HCT116 (cell line): Measurements from ENCODE around the gene C21orf91. TPM values are rescaled to one million over a fixed set of nuclear protein-coding genes. Genes with fewer than 3 reads are reported as not detected.

Source experiments
- ATAC-seq: fragments of 200-7000 bp; cut with Tn5 transposase; 2 replicates; pipeline ENCODE4 v1.9.1; 2020; ENCODE audit warnings: mild to moderate bottlenecking, moderate library complexity
- BruUV-seq: library from RNA; stranded (reverse); fragments of 400-500 nt; replicated peaks from 2 replicates; lab custom pipeline; 2021; lab: Mats Ljungman, UMichigan
- CTCF ChIA-PET: fragments of 300-600 bp; sonication (Branson Sonifier 250); formaldehyde crosslinking; loops from one replicate; lab custom pipeline; 2021; ENCODE audit warnings: antibody characterized with exemption; lab: Charles Lee
- POLR2A ChIA-PET: fragments of 300-600, 350-600 bp; sonication (Branson Sonifier 250); formaldehyde crosslinking; loops from one replicate; lab custom pipeline; 2021; ENCODE audit warnings: antibody characterized with exemption; lab: Charles Lee
- RAD21 ChIA-PET, 2 experiments: fragments of 300-600 bp; sonication (Branson Sonifier 250); formaldehyde crosslinking; loops; one replicate each; lab custom pipeline; 2023; ENCODE audit warnings: low total read pairs in 2 of 2; ENCODE audit not compliant: uncharacterized antibody in 2 of 2, unreplicated experiment in 2 of 2, low non-redundant PET in 1 of 2; lab: Charles Lee
- DNase-seq: peaks from one replicate; pipeline ENCODE4 v3.0.0-alpha.2; 2010; ENCODE audit warnings: low read depth, low spot score
- H2AFZ ChIP-seq: fragments of 200-600 bp; shearing (Covaris generic), sonication (generic); 2 replicates; pipeline ENCODE4 v1.6.1; 2017; ENCODE audit warnings: low read depth, mixed run types, mixed read lengths, antibody characterized with exemption, low read length; ENCODE audit not compliant: poor library complexity, severe bottlenecking
- H3K27ac ChIP-seq: 2 replicates; pipeline ENCODE4 v1.5.1; 2012; ENCODE audit warnings: low read depth, low read length
- H3K27me3 ChIP-seq: fragments of 200-600 bp; sonication (generic); 2 replicates; pipeline ENCODE4 v1.6.1; 2016; ENCODE audit warnings: mixed run types, low read length, mixed read lengths; ENCODE audit not compliant: insufficient read depth
- H3K36me3 ChIP-seq, 2 experiments: fragments of 200-500 bp in 1 of 2; fragments of 200-600 bp in 1 of 2; sonication (Bioruptor generic) in 1 of 2; sonication (generic) in 1 of 2; 2 replicates each; pipeline versions ENCODE4 v1.5.1 to v1.6.1; 2014 to 2016; ENCODE audit warnings: low read length in 2 of 2, inconsistent platforms in 1 of 2, mixed read lengths in 1 of 2, mixed run types in 1 of 2; ENCODE audit not compliant: insufficient read depth in 2 of 2, control insufficient read depth in 1 of 2
- H3K4me1 ChIP-seq, 2 experiments: fragments of 200-600 bp in 1 of 2; sonication (generic) in 1 of 2; 2 replicates each; pipeline versions ENCODE4 v1.5.1 to v1.6.1; 2012 to 2017; ENCODE audit warnings: low read length in 2 of 2, inconsistent platforms in 1 of 2, mild to moderate bottlenecking in 1 of 2, mixed read lengths in 1 of 2, mixed run types in 1 of 2, moderate library complexity in 1 of 2; ENCODE audit not compliant: insufficient read depth in 2 of 2, control insufficient read depth in 1 of 2
- H3K4me2 ChIP-seq: fragments of 200-600 bp; sonication (generic); 2 replicates; pipeline ENCODE4 v1.6.1; 2017; ENCODE audit warnings: mixed run types, low read length, mixed read lengths
- H3K4me3 ChIP-seq, 2 experiments: fragments of 200-600 bp in 1 of 2; sonication (generic) in 1 of 2; replicated peaks in 1 of 2; 2 replicates each; pipeline ENCODE4 v1.5.1; 2011 to 2016; ENCODE audit warnings: low read length in 2 of 2, control low read depth in 1 of 2, low read depth in 1 of 2, mild to moderate bottlenecking in 1 of 2, mixed read lengths in 1 of 2, mixed run types in 1 of 2
- H3K79me2 ChIP-seq: fragments of 200-600 bp; sonication (generic); 2 replicates; pipeline ENCODE4 v1.6.1; 2017; ENCODE audit warnings: mild to moderate bottlenecking, mixed run types, low read length, moderate library complexity, mixed read lengths; ENCODE audit not compliant: insufficient read depth
- H3K9ac ChIP-seq: fragments of 200-600 bp; sonication (generic); 2 replicates; pipeline ENCODE4 v1.6.1; 2016; ENCODE audit warnings: low read length, mixed read lengths
- H3K9me2 ChIP-seq: fragments of 200-600 bp; sonication (generic), shearing (Covaris generic); 2 replicates; pipeline ENCODE4 v1.6.1; 2017; ENCODE audit warnings: mixed run types, mild to moderate bottlenecking, moderate library complexity; ENCODE audit not compliant: insufficient read depth
- H3K9me3 ChIP-seq, 2 experiments: fragments of 200-500 bp in 1 of 2; fragments of 200-600 bp in 1 of 2; sonication (Bioruptor generic) in 1 of 2; sonication (generic) in 1 of 2; 2 replicates each; pipeline ENCODE4 v1.6.1; 2014 to 2017; ENCODE audit warnings: low read length in 2 of 2, mixed read lengths in 2 of 2, inconsistent platforms in 1 of 2, low read depth in 1 of 2, mild to moderate bottlenecking in 1 of 2, mixed run types in 1 of 2, moderate library complexity in 1 of 2; ENCODE audit not compliant: control insufficient read depth in 1 of 2, insufficient read depth in 1 of 2
- H4K20me1 ChIP-seq: fragments of 200-600 bp; sonication (generic), shearing (Covaris generic); 2 replicates; pipeline ENCODE4 v1.6.1; 2017; ENCODE audit warnings: mixed run types, mild to moderate bottlenecking, moderate library complexity; ENCODE audit not compliant: insufficient read depth
- CBX3 ChIP-seq: IDR thresholded peaks from 2 replicates; pipeline ENCODE4 v1.6.1; 2012; ENCODE audit warnings: low read depth
- EGR1 ChIP-seq: IDR thresholded peaks from 2 replicates; pipeline ENCODE4 v1.6.1; 2012; ENCODE audit warnings: low read depth
- ELF1 ChIP-seq: IDR thresholded peaks from 2 replicates; pipeline ENCODE4 v1.6.1; 2012; ENCODE audit warnings: low read depth, borderline replicate concordance
- EZH2phosphoT487 ChIP-seq: fragments of 200-600 bp; IDR thresholded peaks from 2 replicates; pipeline ENCODE4 v1.6.1; 2018; ENCODE audit warnings: antibody characterized with exemption, borderline replicate concordance
- JUND ChIP-seq: IDR thresholded peaks from 2 replicates; pipeline ENCODE4 v1.6.1; 2012
- POLR2AphosphoS5 ChIP-seq: IDR thresholded peaks from 2 replicates; pipeline ENCODE4 v1.6.1; 2011; ENCODE audit warnings: mild to moderate bottlenecking, low read depth, low read length, moderate library complexity
- RAD21 ChIP-seq: IDR thresholded peaks from 2 replicates; pipeline ENCODE4 v1.6.1; 2012; ENCODE audit warnings: low read depth, mild to moderate bottlenecking
- SRF ChIP-seq: IDR thresholded peaks from 2 replicates; pipeline ENCODE4 v1.6.1; 2012; ENCODE audit warnings: low read depth
- TCF7L2 ChIP-seq: IDR thresholded peaks from 2 replicates; pipeline ENCODE4 v1.7.0; 2011; ENCODE audit warnings: borderline replicate concordance, inconsistent platforms; ENCODE audit not compliant: insufficient read depth, insufficient read length; ENCODE audit errors: extremely low read depth
- ZFX ChIP-seq: fragments of 450-650 bp; IDR thresholded peaks from 2 replicates; pipeline ENCODE4 v1.6.1; 2017
- intact Hi-C: fragments of 100-400 bp; cut with micrococcal nuclease; formaldehyde crosslinking; loops from 2 replicates; pipeline ENCODE4 v1.10.0; 2022
- total RNA-seq: library from RNA; stranded (reverse); gene quantifications from one replicate; pipeline ENCODE4 v1.2.1, GENCODE V29; 2021; ENCODE audit not compliant: unreplicated experiment
- TF ChIP-seq, protein P1 (sequence below), 3 experiments: fragments of 200-600 bp in 1 of 3; sonication (generic) in 1 of 3; IDR thresholded peaks in 2 of 3; conservative IDR thresholded peaks in 1 of 3; 2 replicates each; pipeline ENCODE4 v1.5.1; 2012 to 2017; ENCODE audit warnings: low read depth in 2 of 3, low read length in 2 of 3, antibody characterized with exemption in 1 of 3, borderline replicate concordance in 1 of 3, control low read depth in 1 of 3, mild to moderate bottlenecking in 1 of 3, mixed read lengths in 1 of 3, mixed run types in 1 of 3, moderate library complexity in 1 of 3; ENCODE audit not compliant: insufficient read depth in 1 of 3
- TF ChIP-seq, protein P2 (sequence below): IDR thresholded peaks from 2 replicates; pipeline ENCODE4 v1.6.1; 2011; ENCODE audit warnings: mild to moderate bottlenecking, low read length, moderate library complexity; ENCODE audit not compliant: insufficient replicate concordance; ENCODE audit errors: extremely low read depth

C21orf91 gene
- total RNA-seq, 1 experiment from 2014 or later, result 17.7 TPM

DNA sequence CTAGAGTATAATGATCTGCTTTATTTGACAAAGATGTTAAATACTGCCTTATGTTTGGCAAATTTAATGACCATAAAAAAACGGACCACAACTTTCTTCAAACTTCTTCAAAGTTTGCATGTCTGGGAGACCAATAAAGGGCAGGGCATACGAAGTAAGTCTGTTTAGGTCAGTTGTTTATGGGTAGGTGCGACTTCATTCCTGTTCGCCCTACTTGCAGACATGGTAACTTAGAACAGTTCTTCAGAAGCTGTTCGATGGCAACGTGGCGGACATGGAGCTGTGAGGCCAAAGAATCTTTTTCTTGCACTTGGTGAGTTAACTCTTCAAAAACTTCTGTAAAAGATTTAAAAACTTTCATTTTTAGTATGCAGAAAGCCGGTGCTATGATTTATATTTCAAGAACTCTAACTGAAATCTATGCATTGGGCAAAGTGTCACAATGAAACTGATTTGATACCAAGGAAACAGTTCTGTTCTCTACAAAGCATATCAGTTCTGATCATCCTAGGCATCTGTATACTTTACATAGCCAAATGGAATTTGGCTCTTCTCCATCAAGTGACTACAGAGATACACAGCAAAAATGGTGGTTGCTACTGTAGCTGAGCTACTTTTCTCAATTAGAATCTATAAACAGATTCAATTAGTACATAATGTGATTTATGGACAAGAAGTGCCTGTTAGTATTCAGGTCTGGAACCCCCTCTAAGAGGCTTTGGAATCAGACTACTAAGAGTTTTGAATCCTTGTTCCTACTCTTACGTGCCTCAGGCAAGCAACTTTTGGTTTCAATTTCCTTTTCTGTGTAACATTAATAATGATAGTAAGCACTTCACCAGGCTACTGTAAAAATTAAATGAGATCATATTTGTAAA is 25.7 kb downstream of the C21orf91 start:
- H3K4me2 ChIP-seq, result no peak overlapping the region
- H3K27ac ChIP-seq, result no peak overlapping the region
- H3K9me2 ChIP-seq, result no peaks in the 10 kb centered on the region
- H3K9me3 ChIP-seq, result no peaks in the 10 kb centered on the region
- no peaks in the 10 kb centered on the region; the same call in 1 of the 2 replicates for H3K79me2 ChIP-seq
- TF ChIP-seq JUND, result no peak
- TF ChIP-seq TCF7L2, result no peak
- no peak for TF ChIP-seq SRF
- TF ChIP-seq ZFX, result no peak
- TF ChIP-seq, protein P1, sequence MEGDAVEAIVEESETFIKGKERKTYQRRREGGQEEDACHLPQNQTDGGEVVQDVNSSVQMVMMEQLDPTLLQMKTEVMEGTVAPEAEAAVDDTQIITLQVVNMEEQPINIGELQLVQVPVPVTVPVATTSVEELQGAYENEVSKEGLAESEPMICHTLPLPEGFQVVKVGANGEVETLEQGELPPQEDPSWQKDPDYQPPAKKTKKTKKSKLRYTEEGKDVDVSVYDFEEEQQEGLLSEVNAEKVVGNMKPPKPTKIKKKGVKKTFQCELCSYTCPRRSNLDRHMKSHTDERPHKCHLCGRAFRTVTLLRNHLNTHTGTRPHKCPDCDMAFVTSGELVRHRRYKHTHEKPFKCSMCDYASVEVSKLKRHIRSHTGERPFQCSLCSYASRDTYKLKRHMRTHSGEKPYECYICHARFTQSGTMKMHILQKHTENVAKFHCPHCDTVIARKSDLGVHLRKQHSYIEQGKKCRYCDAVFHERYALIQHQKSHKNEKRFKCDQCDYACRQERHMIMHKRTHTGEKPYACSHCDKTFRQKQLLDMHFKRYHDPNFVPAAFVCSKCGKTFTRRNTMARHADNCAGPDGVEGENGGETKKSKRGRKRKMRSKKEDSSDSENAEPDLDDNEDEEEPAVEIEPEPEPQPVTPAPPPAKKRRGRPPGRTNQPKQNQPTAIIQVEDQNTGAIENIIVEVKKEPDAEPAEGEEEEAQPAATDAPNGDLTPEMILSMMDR (IDR thresholded peaks at IDR 0.05 in 2 of 3, conservative IDR thresholded peaks at IDR 0.05 in 1 of 3; ENCODE audit: borderline replicate concordance in 1 of 3, insufficient read depth in 1 of 3, low read depth in 2 of 3, low read length in 2 of 3), result no peak
- no peak for TF ChIP-seq CBX3
- TF ChIP-seq ELF1, result no peak
- TF ChIP-seq POLR2AphosphoS5, result no peak
- TF ChIP-seq, protein P2, sequence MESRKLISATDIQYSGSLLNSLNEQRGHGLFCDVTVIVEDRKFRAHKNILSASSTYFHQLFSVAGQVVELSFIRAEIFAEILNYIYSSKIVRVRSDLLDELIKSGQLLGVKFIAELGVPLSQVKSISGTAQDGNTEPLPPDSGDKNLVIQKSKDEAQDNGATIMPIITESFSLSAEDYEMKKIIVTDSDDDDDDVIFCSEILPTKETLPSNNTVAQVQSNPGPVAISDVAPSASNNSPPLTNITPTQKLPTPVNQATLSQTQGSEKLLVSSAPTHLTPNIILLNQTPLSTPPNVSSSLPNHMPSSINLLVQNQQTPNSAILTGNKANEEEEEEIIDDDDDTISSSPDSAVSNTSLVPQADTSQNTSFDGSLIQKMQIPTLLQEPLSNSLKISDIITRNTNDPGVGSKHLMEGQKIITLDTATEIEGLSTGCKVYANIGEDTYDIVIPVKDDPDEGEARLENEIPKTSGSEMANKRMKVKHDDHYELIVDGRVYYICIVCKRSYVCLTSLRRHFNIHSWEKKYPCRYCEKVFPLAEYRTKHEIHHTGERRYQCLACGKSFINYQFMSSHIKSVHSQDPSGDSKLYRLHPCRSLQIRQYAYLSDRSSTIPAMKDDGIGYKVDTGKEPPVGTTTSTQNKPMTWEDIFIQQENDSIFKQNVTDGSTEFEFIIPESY, result no peak
- TF ChIP-seq RAD21, result no peak
- TF ChIP-seq EZH2phosphoT487, result no peak
- TF ChIP-seq EGR1, result no peak
- no peak overlapping the region for H2AFZ ChIP-seq
- intact Hi-C loops, result no loop called here
- ChIA-PET POLR2A (no interaction called here), CTCF (no interaction called here), RAD21 (no interaction called here)
- BruUV-seq, result no TSS peak
- H3K27me3 ChIP-seq, result no peaks in the 10 kb centered on the region
- no peak overlapping the region for H3K4me3 ChIP-seq
- no peak for DNase-seq
- no peaks in the 10 kb centered on the region for H4K20me1 ChIP-seq
- H3K9ac ChIP-seq, result no peak overlapping the region
- ATAC-seq, result no peak
- H3K36me3 ChIP-seq, result peaks cover 0 to 13% of the 10 kb centered on the region in 2 experiments; a peak in 2 of 4 replicates
- no peaks in the 10 kb centered on the region for H3K4me1 ChIP-seq
